HG03571 (cell line): Measurements from ENCODE around the gene CELF2.

Experiments
- ATAC-seq: cut with Tn5 transposase; IDR thresholded peaks from one replicate; pipeline ENCODE4 v1.9.1; 2021; ENCODE audit not compliant: unreplicated experiment

CELF2 gene

GRCh38 chr10:11003679-11004078 is 14.0 kb upstream of the CELF2 start:
- ATAC-seq, result no peak

- ATAC-seq, result no peak
These were observed 13.3 kb upstream of the CELF2 start for GRCh38 chr10:11004144-11005077.

GRCh38 chr10:11005725-11006427 is 11.8 kb upstream of the CELF2 start:
- no peak for ATAC-seq

GRCh38 chr10:11006428-11006825 is 11.2 kb upstream of the CELF2 start:
- no peak for ATAC-seq

- ATAC-seq, result no peak
These were observed 10.1 kb upstream of the CELF2 start for GRCh38 chr10:11007476-11008020.

- ATAC-seq, result no peak
These were observed 8.0 kb upstream of the CELF2 start for GRCh38 chr10:11009471-11010308.

GRCh38 chr10:11010582-11010981 is 7.1 kb upstream of the CELF2 start:
- no peak for ATAC-seq

- ATAC-seq, result no peak
These were observed 6.2 kb upstream of the CELF2 start for GRCh38 chr10:11011436-11011835.

- no peak for ATAC-seq
These were observed 5.7 kb upstream of the CELF2 start for GRCh38 chr10:11011984-11012383.

GRCh38 chr10:11012421-11013295 is 5.0 kb upstream of the CELF2 start:
- ATAC-seq, result no peak

- ATAC-seq, result no peak
These were observed 3.8 kb upstream of the CELF2 start for GRCh38 chr10:11013836-11014235.

GRCh38 chr10:11014671-11015445 is 2.8 kb upstream of the CELF2 start:
- no peak for ATAC-seq

GRCh38 chr10:11015446-11015934 is 2.2 kb upstream of the CELF2 start:
- ATAC-seq, result no peak

- peak; percentile 42 for ATAC-seq
These were observed 587 bp upstream of the CELF2 start for GRCh38 chr10:11017000-11017569.

GRCh38 chr10:11018432-11018841 is 765 bp downstream of the CELF2 start:
- no peak for ATAC-seq

- no peak for ATAC-seq
These were observed 1.4 kb downstream of the CELF2 start for GRCh38 chr10:11018855-11019631.

- ATAC-seq, result no peak
These were observed 2.3 kb downstream of the CELF2 start for GRCh38 chr10:11019724-11020547.
